Hepatocyte (in vitro differentiated cells): ENCODE results near the gene MTURN.

Experiments
- CTCF ChIP-seq: fragments of 200-600 bp; sonication (generic); IDR thresholded peaks from 2 replicates; pipeline ENCODE4 v1.5.1; 2016; ENCODE audit warnings: antibody characterized with exemption, mild to moderate bottlenecking; ENCODE audit not compliant: poor library complexity
- EZH2 ChIP-seq: fragments of 200-600 bp; sonication (generic); IDR thresholded peaks from 2 replicates; pipeline ENCODE4 v1.6.1; 2016; ENCODE audit warnings: antibody characterized with exemption, mild to moderate bottlenecking, borderline replicate concordance
- EZH2phosphoT487 ChIP-seq: fragments of 200-600 bp; sonication (generic); IDR thresholded peaks from one replicate; pipeline ENCODE4 v1.6.1; 2018; ENCODE audit warnings: antibody characterized with exemption, mild to moderate bottlenecking, low read depth, moderate library complexity; ENCODE audit not compliant: unreplicated experiment, severe bottlenecking

GRCh38 chr7:30207376-30207775 is 72.6 kb downstream of the MTURN start:
- TF ChIP-seq CTCF: no peak
- TF ChIP-seq EZH2: no peak
- TF ChIP-seq EZH2phosphoT487: no peak
